ENCODE data around the gene NOCT.
"Not testable (repeated sequence)": the region's sequence is repeated elsewhere in the genome, so short reads cannot be mapped to it uniquely, and the experiment has no call there.

The NOCT gene, protein sequence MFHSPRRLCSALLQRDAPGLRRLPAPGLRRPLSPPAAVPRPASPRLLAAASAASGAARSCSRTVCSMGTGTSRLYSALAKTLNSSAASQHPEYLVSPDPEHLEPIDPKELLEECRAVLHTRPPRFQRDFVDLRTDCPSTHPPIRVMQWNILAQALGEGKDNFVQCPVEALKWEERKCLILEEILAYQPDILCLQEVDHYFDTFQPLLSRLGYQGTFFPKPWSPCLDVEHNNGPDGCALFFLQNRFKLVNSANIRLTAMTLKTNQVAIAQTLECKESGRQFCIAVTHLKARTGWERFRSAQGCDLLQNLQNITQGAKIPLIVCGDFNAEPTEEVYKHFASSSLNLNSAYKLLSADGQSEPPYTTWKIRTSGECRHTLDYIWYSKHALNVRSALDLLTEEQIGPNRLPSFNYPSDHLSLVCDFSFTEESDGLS

DNA sequence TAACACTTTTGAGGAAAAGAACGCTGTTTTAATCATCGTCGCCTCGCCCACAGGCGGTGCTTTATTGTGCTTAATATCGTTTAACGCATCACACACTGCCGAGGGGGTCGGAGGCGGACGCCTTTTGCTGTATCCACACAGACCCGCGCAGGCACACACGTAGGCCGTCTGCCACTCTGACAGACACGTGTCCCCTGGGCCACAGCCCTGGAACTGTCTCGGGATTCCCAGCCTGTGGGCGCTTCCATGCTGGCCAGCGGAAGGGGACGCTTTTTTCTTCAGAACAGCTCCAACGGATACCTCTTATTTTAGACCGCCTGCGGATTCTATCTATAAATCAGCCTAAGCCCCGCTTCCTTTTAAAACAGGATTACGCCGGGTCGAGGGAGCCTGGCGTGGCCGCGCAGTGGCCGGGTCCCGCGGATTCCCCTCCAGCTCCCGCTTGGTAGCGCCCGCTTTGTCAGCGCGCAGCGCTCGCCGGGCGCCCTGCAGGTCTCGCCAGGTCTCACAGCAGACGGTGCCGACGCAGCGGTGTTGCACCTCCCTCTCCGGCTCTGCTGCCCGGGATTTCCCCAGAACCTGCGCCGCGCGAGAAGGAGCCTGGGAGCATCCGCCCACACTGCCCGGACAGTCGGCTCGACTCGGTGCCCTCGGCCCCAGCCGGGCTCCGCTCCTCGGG, at the start of gene NOCT:
Gene NOCT, plus strand, starts transcription at position 513 of the 679 bp plus-strand sequence. CDS start 201 bp downstream, outside the sequence.
- peak; percentile 94 for DNase-seq (ENCODE audit: low read depth in 2 of 2)

- no peak for DNase-seq (ENCODE audit: low read depth in 2 of 2)
Measured at GRCh38 chr4:138967313-138967712, 48.3 kb upstream of the NOCT start.

DNA sequence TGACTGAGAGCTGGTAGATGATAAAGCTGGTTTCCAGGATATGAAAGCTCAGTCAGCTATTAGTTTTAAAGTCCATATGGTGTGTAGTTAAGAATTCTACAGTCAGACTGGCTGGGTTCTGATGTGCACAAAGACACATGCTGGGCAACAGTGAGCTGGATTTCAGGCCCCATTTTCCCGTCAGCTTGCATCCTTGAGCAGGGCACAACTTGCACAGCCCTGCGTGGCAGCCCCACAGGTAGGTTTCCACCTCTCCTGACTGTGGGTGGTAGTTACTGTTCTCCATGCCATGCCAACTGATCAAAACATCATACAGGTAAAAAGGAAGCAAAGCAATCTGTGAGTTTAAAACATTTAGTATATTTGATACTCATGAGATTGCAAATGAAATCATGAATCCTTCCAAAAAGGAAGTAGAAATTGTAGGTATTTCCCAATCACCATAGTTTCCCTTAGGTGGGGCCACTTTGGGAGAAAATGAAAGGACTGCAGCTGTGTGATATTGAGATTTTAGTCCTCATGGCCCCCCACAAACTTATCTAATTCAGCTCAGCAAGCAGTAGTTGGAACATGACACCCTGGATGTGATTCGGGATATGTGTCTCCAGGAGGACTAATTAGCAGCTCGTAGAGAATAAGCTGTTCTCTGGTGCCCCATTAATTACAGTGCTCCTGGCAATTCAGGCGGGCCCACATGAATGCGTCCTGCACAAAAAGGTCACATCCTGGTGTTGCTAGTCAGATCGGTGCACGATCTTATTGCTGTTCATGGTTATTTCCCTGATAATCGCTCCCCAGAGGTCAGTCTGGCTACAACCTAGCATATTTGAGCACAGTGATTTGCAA, 42.4 kb upstream of the NOCT start:
- no peak for DNase-seq (ENCODE audit: low read depth in 2 of 2)

DNA sequence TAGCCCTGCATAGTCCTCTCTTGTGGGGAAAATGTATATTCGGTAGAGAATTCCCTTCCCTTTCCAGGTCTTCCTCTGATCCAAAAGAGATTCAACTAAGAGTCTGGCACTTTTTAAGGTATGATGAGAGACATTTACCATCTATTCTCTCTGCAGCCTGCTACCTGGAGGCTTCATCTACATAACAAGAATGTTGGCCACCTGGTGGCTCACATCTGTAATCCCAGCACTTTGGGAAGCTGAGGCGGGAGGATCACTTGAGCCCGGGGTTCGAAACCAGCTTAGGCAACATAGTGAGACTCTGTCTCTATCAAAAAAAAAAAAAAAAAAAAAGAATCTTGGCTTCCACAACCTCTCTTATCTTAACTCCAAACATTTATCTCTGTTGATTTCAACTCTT, 40.4 kb upstream of the NOCT start:
- no peak for DNase-seq (ENCODE audit: low read depth in 2 of 2)

GRCh38 chr4:138976526-138976925, 39.1 kb upstream of the NOCT start:
- DNase-seq (ENCODE audit: low read depth in 2 of 2), result no peak

DNA sequence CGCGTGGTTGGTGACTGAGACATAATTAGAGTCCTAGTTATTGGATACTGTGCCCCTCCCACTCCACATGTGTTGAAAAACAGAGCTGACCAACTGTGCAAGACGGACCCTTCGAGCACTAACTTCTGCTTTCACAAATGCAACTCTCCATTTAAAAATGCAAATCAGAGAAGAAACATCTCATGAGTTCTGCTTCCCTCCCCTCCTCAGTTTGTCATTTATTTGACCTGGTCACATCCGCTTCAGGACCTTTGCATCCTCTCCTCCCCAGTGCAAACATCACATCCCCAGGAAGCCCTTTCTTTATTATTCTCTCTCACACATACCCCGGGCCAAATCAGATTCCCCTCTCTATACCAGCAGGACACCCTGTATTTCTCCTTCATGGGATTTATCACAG, 38.1 kb upstream of the NOCT start:
- no peak for DNase-seq (ENCODE audit: low read depth in 2 of 2)

- no peak for DNase-seq (ENCODE audit: low read depth in 2 of 2)
Measured at GRCh38 chr4:138978028-138978585, 37.5 kb upstream of the NOCT start.

DNA sequence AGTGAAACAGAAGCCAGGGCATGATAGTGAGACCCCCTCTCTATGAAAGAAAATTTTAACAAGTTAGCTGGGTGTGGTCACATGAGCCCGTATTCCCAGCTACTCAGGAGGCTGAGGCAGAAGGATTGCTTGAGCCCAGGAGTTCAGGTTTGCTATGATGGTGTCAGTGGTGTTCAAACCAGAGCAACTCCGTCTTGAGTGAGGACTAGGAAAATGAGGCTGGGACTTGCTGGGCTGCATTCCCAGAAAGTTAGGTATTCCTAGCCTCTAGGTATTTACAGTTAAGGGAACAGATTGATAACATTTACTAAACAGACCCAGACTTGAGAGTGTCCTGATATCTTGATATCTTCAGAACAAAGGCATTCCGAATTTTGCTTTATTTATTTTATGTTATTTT, 37.0 kb upstream of the NOCT start:
- DNase-seq (ENCODE audit: low read depth in 2 of 2), result no peak

- DNase-seq (ENCODE audit: low read depth in 2 of 2), result no peak
Measured at GRCh38 chr4:138979742-138980141, 35.8 kb upstream of the NOCT start.

- no peak for DNase-seq (ENCODE audit: low read depth in 2 of 2)
Measured at GRCh38 chr4:138981930-138982390, 33.6 kb upstream of the NOCT start.

DNA sequence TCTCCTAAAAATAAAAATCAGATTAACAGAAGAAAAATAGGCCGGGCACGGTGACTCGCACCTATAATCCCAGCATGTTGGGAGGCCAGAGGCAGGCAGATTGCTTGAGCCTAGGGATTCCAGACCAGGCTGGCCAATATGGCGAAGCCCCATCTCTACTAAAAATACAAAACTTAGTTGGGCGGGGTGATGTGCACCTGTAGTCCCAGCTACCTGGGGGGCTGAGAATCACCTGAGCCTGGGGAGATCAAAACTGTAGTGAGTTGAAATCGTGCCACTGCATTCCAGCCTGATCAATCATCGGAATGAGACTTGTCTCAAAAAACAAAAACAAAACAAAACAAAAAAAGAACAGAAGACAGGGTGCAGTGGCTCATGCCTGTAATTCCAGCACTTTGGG, 32.8 kb upstream of the NOCT start:
- DNase-seq (ENCODE audit: low read depth in 2 of 2), result no peak

- no peak for DNase-seq (ENCODE audit: low read depth in 2 of 2)
Measured at GRCh38 chr4:138983690-138984089, 31.9 kb upstream of the NOCT start.

DNA sequence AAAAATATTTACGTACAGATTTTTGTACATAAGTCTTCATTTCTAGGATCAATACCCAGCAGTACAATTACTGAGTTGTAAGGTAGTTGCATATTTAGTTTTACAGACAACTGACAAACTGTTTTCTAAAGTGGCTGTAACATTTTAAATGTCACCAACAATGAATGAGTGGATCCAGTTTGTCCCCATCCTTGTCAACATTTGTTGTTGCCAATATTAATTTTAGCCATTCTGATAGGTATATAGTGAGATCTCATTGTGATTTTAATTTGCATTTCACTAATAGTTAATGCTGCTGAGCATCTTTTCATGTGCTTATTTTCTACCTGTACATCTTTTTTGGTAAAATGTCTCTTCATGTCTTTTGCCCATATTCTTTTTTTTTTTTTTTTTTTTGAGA, 30.9 kb upstream of the NOCT start:
- DNase-seq (ENCODE audit: low read depth in 2 of 2), result no peak

DNA sequence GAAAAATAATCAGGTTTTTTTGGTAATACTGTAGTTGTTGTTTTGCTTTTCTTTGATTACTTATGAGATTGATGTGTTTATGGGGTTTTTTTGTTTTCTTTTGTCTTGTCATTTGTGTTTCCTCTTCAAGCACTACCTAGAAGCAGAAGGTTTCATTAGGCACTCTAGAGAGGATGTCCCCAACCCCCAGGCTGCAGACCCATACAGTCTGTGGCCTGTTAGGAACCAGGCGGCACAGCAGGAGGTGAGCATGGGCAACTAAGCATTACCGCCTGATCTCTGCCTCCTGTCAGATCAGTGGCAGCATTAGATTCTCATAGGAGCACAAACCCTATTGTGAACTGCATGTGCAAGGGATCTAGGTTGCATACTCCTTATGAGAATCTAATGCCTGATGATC, 22.9 kb upstream of the NOCT start:
- DNase-seq (ENCODE audit: low read depth in 2 of 2), result no peak

GRCh38 chr4:138996090-138996489, 19.5 kb upstream of the NOCT start:
- no peak for DNase-seq (ENCODE audit: low read depth in 2 of 2)

DNA sequence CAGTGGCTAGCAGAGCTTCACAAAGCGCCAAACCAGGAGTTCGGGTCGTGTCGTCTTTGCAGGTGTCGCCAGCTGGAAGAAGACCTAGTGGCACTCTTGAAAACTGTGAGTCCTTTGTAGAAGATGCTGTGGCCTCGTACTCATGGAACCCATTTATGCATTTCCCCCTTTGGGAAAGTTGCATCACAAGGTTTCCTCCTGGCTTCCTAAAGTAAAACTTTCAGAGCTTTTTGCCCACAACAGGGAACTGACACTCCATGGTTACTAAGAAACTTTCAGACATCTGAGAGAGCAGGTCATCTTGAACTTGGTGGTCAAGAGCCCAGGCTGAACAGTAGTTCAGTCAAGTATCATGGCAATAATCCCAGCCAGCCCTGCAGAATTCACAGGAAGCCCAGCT, 15.9 kb upstream of the NOCT start:
- no peak for DNase-seq (ENCODE audit: low read depth in 2 of 2)

DNA sequence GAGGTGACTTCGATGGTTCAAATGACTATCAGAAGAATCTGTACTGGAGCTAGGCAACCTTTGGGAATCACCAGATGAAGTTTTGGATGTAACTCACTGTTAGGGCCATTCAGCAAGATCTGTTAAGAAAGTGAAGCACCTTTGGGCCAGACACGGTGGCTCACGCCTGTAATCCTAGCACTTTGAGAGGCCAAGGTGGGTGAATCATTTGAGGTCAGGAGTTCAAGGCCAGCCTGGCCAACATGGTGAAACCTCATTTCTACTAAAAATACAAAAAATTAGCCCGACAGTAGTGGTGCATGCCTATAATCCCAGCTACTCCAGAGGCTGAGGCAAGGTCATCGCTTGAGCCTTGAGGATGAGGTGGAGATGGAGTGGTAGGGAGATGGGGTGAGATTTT, 15.4 kb upstream of the NOCT start:
- DNase-seq (ENCODE audit: low read depth in 2 of 2), result not testable (repeated sequence)

DNA sequence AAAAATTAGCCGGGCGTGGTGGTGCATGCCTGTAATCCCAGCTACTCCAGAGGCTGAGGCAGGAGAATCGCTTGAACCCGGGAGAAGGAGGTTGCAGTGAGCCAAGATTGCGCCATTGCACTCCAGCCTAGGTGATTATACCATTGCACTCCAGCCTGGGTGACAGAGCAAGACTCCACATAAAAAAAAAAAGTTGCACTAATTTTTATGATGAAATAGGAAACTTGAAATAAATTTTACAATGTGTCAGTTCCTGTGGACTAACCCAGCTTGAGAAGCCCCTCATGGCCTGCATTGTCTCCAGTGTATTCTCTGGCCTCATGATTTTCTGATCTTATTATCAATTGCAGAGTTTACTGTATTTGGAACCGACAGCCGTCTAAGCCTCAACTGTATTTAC, 14.2 kb upstream of the NOCT start:
- not testable (repeated sequence) for DNase-seq (ENCODE audit: low read depth in 2 of 2)

GRCh38 chr4:139003668-139004067, 11.9 kb upstream of the NOCT start:
- not testable (repeated sequence) for DNase-seq (ENCODE audit: low read depth in 2 of 2)

- DNase-seq (ENCODE audit: low read depth in 2 of 2), result no peak
Measured at GRCh38 chr4:139005774-139006173, 9.8 kb upstream of the NOCT start.

- no peak for DNase-seq (ENCODE audit: low read depth in 2 of 2)
Measured at GRCh38 chr4:139007640-139008039, 7.9 kb upstream of the NOCT start.

DNA sequence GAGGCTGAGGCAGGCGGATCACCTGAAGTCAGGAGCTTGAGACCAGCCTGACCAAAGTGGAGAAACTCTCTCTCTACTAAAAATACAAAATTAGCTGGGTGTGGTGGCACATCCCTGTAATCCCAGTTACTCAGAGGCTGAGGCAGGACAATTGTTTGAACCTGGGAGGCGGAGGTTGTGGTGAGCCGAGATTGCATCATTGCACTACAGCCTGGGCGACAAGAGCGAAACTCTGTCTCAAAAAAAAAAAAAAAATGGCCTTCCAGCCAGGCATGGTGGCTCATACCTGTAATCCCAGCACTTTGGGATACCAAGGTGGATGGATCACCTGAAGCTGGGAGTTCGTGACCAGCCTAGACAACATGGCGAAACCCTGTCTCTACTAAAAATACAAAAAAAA, 7.3 kb upstream of the NOCT start:
- DNase-seq (ENCODE audit: low read depth in 2 of 2), result not testable (repeated sequence)

All from stimulated activated CD8-positive, alpha-beta memory T cell treated with anti-CD3 and anti-CD28 coated beads, Interleukin-15, amount 100 ng/mL, for 48 hours (primary cell).